CD4-positive, alpha-beta T cell treated with Interleukin-15 for 1 hour (primary cell): Measurements from ENCODE around the gene CCDC196.
A peak's percentile ranks its signal among the peaks of the same experiment; 100 is the strongest.

Experiments used
- DNase-seq: peaks from one replicate; pipeline ENCODE4 v3.0.0-alpha.2; 2020

Gene CCDC196, protein sequence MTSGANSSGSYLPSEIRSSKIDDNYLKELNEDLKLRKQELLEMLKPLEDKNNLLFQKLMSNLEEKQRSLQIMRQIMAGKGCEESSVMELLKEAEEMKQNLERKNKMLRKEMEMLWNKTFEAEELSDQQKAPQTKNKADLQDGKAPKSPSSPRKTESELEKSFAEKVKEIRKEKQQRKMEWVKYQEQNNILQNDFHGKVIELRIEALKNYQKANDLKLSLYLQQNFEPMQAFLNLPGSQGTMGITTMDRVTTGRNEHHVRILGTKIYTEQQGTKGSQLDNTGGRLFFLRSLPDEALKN

DNA sequence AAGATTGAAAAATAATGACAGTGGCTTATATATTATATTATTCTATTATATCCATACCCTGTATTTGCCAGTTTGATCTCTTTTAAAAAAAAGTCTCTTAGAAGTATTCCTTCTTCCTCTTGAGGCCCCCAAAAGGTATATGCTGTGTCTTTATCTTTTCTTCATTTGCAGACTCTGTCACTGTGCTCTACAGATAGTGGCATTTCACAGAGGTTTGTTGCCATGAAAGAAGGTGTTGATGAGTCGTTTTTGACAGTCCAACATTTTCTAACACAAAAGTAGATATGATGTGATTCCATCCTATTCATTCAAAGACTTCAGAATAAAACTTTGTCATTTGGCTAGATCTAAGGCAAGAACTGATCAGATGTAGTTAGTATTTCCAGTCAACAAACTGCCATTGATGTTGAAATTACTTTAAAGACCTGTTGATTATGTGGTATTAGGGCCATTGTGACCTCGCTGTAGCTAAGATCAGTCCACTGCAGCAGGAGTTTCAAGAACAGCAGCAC, at the start of gene CCDC196:
CCDC196 (plus strand) TSS at position 462 of the 512 bp plus-strand sequence. CDS start 132 bp downstream, outside the sequence.
- DNase-seq: no peak

DNA sequence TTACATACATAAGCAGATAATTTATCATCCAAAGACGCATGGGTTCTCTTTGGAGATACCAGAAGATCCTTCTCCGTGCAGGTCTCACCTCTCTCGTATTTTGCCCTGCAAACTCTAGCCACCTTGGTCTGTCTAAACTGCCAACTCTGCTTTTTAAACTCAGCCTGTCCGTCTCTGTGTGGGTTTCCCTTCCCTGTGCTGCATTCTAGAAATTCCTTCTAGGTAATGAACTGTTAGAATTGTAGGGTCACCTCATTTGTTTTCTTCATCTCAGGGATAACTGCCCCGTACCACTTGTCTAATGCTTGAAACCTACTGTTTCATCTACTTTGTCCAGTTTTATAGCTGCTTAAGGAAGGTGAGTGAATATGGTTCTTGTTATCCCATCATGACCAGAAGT, 45.4 kb upstream of the CCDC196 start:
- DNase-seq: no peak

DNA sequence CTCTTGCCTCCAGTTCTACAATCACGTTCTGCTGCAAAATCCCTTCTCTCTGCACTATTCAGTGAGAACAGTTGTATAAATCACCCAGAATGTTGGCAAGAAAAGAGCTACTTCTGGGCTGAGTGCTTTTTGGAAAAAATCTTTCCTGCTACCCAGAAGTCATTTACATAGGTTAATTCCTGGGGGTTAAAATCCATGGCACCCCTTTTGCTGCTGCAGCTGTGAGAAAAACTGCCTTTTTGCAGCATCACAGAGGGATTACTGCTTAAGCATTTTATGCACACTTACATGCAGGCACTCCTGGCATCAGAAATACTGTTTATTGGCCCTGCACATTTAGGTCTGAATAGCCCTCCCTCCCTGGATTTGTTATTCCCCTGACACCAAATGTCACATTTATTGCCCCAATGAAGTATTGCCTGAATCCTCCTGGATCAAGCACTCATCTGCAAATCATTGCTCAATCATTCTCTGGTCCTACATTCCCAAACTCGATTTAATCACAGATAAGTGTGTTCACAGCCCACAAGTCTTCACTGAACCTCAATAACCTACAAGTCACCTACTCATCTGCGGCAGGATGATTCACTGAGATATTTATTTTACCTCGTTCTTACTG, 43.1 kb upstream of the CCDC196 start:
- DNase-seq: no peak

DNA sequence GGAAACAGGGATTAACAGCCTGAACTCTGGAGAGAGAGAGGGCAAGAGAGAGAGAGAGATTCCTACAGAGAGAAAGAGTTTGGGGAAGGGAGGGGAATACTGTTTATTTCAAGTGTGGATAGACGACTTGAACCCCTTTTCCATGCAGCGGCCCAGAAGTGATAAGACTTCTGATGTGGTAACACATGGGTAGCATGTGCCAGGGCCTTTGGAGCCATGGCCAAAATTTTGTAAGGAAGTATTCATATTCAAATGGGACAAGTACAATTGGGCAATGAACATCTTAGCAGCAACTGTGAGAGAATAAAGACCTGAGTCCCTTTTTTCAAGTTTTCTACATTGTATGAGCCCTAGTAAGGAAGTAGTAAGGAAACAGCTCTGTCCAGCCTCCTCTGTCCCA, 42.4 kb upstream of the CCDC196 start:
- DNase-seq: no peak

DNA sequence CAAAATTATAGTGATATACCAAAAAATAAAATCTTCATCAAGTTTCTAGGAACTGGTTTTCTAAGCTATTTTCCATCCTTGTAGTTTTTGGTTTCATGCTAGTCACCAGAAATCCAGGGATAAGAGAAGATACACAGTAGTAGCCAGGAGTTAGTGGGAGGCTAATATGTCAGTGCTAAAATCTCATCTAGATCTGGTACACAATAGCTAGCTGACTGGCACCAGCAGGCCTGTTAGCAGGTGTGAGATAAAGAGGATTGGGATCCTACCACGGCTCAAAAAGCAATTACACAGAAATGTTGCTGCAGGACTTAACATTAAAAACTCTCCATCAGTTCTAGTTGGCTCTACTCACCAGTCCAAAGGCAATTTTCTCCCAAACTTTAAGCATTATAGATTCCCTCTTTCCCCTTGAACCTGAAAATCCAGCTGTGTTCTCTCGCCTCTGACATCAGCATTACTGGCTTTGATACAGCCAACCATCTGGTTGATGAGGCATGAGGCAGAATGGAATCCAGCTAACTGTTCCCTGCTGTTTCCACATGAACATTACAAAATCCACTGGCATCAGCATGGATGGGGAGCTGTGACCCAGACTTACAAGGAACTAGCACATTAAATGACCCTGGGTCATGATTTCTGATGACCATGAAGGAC, 41.8 kb upstream of the CCDC196 start:
- no peak for DNase-seq

DNA sequence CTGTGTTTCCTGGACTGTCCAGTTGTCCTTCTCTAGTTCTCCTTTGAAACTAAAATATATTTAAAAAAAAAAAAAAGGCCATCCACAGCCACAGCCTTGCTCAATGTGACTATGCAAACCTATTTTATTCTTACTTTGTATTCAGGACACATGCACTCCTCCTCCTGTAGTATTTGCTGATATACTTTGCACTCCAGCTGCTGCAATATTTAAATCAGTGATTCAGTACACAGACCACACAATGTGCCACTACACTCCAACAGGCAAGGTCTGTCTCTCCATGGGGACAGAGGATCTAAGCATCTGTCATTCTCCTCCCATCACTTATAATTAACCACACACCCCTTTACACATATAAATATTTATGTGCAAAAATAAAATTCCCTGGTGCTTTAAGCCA, 40.2 kb upstream of the CCDC196 start:
- DNase-seq: no peak

DNA sequence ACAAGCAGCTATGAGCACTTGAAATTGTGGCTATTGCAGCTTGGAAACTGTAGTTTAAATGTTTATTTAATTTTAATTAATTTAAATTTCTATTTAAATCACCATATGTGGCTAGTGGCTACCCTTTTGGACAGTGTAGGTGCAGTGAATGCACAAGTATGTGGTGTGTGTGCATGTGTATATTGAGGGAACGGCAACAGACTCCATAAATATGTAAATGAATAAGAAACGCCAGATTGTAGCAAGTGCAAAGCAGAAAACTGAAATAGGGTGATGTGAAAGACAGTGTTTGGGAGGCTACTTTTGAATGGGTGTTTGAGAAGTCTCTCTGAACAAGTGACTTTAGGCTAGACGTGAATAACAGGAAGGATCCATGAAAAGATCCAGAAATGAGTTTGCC, 32.7 kb upstream of the CCDC196 start:
- no peak for DNase-seq

DNA sequence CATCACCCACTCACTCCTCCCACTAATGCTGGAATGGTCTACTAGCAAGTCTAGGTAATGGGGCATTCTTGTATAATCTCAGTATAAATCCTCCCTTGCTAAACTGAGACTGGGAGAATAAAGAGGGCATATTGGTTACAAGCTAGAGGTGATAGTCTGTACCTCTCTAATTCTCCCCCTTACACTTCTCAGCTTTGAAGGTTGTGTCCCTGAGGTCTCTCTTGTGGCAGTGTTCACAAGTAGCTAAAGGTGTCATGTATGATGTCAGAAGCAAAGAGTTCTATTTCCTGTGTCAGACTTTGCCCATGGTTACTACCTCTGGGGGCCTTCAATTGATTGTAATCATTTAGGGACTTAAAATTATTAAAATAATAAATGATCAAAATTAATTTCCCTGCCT, 26.6 kb upstream of the CCDC196 start:
- DNase-seq: no peak

DNA sequence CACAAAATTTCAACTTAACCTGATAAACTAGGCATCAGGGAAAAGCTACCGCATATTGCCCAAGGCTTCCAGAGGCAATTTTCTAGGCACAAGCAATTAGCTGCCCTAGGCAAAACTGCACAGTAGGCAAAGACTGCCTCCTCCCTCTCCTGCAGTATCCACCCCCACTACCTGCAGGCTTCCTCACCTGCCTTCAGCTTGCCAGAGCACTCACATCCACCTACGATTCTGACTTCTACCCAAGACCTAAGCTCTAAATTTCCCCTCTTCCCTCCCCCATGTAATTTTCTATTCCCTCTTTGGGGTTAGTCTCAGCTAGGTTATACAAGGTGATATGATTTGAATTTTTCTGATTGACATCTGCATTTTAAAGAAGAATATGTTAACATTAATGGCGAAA, 21.9 kb upstream of the CCDC196 start:
- DNase-seq: no peak

DNA sequence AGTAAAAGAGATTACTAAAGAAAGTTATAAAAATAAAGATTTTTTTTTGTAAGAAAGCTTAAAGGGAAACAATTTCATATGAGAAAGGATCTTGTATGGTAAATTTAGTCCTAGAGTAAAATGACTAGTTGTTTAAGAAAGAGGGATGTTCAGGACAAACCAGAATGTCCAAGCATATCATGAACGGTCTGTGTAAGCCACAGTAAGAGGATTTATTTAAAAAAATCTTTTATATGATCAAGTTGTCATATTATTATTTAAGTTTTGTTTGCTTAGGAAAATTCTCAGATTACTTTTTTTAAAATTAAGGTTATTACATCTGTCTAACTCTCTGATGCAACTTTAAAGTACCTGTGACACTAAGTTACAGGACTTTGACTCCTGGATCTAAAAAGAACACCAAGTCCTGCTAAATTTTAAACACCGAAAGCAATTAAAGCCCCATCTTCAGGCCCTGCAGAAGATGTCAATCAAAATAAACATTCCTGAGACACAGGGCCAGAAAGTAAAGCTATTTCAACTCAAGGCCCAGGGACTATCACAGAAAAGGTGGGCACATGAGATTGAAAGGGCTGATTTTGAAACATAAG, 17.3 kb upstream of the CCDC196 start:
- no peak for DNase-seq

DNA sequence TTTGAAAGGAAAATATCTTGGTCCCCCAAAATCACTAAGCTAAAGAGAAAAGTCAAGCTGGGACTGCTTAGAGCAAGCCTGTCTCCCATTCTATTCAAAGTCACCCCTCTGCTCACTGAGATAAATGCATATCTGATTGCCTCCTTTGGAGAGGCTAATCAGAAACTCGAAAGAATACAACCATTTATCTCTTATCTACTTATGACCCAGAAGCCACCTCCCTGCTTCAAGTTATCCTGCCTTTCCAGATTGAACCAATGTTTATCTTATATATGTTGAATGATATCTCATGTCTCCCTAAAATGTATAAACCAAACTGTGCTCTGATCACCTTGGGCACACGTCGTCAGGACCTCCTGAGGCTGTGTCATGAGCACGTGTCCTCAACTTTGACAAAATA, 14.6 kb upstream of the CCDC196 start:
- no peak for DNase-seq

DNA sequence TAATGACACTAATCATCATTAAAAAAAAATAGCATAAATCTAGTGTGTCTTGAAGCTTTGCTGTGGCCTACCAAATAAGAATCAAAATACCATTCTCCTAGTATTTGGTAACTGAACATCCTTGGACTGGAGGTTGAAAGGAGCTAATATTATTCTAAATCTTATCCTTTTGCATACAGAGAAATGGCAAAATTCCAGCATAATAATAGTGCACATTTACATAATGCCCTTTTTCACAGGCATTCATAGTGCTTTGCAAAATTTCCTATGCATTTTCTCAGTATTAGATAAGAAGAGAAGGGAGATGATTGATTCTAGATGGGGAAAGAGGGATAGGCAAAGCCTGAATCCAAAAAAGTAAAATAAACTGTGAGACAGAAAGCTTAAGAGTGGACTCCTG, 13.9 kb upstream of the CCDC196 start:
- no peak for DNase-seq

DNA sequence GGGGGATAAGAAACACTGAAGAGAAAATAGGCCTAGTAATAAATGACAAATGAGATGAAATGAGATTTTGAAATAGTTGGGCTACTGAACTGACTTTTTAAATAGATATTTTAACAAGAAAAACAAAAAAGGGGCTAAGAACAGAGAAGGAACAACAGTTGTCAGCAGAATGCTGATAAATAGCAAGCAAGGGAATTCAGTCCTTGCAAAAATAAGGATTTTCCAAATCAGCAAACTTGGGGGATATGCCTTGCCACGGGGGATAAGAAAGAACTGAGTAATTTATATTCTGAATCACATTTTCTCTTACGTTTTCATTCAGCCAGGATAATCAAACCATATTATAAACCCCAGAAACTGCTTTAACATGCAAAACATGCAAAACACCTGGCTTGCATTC, 12.9 kb upstream of the CCDC196 start:
- DNase-seq: no peak

DNA sequence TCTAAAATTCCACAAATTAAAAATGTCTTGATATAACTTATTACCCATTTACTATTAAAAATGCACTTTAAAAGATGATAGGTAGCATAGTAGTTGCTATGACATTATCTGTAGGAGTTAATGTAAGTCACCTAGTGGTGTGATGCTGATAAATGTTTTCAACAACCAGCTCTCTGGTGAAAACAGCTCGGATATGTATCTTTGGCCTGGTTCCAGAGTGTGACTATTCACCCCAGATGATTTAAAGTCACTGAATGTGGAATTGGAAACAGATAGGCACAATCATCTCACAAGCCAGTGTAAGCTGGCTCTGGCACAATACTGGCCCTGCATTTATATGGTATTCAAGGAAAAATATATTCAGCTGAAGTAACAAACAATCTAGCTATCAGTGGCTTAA, 9.2 kb upstream of the CCDC196 start:
- DNase-seq: no peak

DNA sequence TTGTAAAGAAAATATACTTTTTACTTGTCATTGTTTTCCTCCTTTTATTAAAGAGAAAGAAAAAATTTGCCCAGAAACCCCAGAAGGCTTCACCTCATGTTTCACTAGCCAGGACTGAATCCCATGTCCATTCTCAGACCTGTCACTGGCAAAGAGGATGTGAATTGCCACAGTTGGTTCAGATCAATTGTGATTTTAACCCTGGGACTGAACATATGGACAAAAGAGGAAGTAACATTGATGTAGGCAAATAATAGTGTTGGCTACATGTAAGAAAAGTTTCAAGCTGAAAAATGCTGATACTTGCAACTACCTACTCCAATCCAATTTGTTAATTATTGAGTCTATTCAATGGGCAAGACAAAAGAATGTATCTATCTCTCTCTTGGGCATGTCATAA, 8.6 kb upstream of the CCDC196 start:
- no peak for DNase-seq

DNA sequence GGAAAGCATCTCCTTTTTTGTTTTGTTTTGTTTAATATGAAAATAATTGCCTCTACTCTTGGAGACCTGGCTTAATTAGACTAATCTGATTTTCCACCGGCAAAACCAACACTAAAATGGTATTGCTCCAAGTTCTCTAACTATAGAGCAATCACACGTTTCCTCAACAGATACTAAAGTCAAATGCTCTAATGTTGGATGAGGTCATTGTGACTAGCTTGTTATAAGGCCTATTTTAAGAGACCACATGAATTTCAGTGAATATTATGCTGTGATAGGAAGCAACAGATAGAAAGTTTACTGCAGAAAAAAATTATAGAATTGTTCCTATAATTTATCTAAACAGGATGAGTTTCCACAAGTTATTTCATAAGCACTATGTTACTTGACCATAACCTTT, 3.3 kb upstream of the CCDC196 start:
- no peak for DNase-seq

DNA sequence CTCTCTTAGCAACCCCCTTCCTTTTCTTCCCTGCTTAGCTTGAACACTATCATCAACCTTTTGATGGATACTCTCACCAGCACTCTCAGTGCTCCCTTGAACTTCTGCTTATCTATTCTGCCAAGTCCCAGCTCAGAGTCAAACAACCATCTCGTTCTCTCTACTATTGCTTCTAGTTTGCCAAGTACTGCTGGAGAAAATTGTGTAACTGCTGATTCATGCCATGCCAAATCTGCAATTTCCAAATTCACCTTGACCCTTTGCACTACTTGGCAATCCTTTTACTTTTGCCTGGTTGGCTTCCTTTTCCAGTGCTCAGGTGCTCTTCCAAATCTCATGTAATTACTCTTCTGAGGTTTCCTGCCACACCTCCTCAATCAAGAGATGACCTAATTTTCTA, 2.8 kb upstream of the CCDC196 start:
- no peak for DNase-seq

DNA sequence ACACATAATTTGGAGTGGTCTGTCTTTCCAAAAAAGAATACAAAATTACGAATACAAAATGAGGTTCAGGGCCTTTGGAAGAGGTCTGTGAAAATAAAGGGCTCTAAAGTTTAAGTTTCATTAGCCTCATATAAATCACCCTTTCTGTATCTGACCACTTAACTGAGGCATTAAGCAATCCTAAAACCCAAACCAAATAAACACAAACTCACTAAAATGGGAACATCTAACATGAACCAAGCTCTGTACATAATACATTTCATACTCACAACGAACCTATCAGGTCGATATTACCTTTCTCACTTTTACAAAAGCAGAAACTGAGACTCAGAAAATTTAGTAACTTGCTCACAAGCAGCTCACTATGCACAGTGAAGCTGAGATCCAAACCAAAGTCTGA, 1.1 kb upstream of the CCDC196 start:
- DNase-seq: no peak

DNA sequence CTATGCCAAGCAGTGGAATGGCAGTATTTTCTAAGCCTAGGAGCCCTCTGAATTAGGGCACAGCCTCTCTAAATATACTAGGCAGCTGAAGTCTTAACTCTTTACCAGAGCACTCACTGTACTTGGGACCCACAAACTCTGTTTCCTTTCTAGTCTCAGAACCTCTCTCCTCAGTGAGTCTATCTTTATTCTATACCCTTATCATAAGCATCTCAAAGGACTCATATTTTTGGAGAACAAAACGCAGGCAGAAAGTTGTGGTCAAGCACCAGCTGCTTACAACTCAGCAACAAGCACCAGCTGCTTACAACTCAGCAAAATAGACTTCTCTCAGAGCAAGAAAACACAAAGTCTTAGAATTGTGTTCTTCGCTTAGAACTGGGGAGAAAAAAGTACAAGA, 993 bp downstream of the CCDC196 start:
- no peak for DNase-seq

DNA sequence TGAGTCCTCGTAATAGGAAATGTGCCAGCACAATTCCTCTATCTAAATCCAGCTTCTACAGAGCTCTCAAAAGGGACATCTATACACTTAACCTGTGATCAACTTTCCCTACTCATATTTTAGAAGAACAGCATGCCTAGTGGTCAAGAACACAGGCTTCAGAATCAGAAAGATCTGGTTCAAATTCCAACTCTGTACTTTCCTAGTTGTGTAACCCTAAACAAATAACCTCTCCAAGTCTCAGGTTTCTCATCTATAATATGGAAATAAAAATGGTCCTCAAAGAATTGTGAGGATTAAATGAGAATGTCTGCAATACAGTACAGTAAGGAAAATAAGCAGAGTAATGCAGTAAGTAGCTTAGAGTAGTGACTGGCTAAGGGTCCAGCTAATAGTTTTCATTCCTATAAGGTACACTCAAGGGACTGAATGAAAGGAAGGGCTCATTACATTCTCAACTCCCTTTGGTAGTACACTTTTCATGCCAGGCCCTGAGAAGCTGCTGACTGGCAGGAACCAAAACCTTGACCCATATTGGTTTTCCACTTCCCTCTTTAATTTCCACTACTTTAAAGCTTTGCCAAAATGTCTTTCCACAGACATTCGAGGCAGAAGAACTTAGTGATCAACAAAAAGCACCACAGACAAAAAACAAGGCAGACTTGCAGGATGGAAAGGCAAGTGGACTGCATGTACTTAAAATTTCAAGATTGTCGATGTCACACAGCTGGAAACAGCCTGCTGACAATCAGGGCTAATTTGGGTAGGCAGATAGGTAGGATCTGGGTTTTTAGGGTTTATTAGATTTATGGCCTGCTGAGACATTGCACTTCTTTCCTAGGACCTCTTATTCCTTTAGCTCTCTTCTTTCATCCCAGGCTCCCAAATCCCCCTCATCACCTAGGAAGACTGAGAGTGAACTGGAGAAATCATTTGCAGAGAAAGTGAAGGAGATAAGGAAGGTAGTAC, 4.3 kb downstream of the CCDC196 start:
- DNase-seq: no peak

DNA sequence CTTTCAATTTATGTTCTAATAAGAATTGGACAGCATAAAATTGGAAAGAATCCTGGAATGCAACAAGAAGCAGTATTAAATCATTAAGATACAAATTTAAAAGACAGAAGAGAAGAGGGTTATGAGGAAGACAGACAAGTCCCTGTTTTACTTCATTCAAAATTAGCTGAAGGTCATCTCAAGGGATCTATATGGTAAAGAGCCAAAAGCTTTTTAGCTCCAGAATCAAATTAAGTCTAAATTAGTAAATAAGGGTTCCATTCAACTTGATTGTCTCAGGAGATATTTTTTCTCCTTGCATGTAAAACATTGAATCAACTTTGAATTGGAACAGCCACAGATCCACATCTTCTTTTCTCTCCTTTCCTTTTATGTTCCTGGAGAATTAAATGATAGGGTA, 7.6 kb downstream of the CCDC196 start:
- DNase-seq: no peak

DNA sequence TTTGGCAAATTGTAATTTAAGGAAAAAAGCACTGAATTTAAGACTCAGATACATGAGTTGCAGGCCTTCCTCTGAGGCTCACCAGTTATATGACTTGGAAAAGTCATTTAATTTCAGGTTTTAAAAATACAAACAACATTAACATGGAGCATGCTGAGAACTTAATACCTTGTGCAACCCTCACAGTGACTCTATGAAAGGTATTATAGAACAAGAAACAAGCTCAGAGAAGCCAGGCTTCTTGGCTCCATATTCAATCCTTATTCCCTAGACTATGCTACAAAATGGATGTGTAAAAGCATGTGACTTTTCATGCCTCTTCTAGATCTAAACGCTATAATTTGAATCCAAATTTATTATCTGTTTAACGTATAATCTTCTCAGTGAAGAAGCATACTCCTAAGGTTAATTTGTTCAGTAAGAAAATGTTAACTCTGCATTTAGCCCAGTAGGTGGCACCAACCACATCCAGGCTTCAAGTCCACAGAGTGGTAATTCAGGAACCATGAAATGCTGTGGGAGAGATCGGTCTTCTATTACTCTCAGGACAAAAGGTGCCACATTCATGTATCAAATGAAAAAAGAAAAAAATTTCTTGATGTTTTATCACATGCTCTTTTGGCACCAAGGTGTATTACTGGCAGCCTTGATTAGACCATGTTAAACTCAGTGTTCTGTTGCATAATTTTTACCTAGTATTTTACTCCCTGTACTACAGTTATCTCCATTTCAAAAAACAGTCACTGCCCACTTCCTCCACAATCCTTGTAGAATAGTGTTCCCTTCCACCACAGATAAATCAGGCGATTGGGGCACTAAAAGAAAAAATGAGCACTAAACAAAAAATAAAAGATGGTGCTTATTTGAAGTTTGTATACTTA, 9.3 kb downstream of the CCDC196 start:
- peak; percentile 22 for DNase-seq
